Measurements from ENCODE around the gene POU5F1. TPM values are rescaled to one million over a fixed set of nuclear protein-coding genes. Genes with fewer than 3 reads are reported as not detected.

The POU5F1 gene
- polyA plus RNA-seq, 1 donor (not counting 4 experiments of a cell fraction or from before 2014, with no cell fraction given) = 1.6 TPM

DNA sequence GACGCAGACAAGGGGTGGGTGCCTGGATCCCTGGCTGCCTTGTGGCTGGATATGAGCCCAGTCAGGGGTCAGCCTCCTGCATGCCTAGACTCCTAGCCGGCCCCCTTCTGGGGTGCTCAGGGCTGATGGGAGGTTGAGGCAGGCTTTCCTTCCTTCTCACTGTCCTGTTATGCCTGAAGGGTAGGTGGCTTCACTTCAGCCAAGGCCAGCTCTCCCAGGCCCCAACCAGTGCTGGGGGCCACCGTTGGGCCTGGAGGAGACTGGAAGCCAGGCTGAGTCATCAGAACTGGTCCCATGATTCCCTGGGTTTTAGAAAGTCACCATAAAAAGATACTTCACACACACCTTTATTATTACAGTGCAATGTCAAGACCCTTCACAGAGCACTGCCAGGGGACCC is 2.9 kb upstream of the POU5F1 start:
- H2AFZ ChIP-seq (ENCODE audit: control insufficient read depth, low read length) = no peak overlapping the region
- no peak for TF ChIP-seq EZH2 (IDR thresholded peaks at IDR 0.05; ENCODE audit: low read length)
- TF ChIP-seq CTCF (optimal IDR thresholded peaks at IDR 0.05 in 1 of 3, IDR thresholded peaks at IDR 0.05 in 1 of 3, conservative IDR thresholded peaks at IDR 0.05 in 1 of 3; ENCODE audit: extremely low read depth in 1 of 3, insufficient read depth in 2 of 3, low read length in 3 of 3) = no peak
- no peak overlapping the region for H3K4me2 ChIP-seq (ENCODE audit: control insufficient read depth, extremely low read depth, insufficient read depth, low read depth, low read length)
- no peaks in the 10 kb centered on the region for H3K36me3 ChIP-seq (ENCODE audit: control insufficient read depth in 2 of 2, extremely low read depth in 1 of 2, insufficient read depth in 2 of 2, low read length in 2 of 2)
- H3K27me3 ChIP-seq (ENCODE audit: control insufficient read depth, extremely low read depth, insufficient read depth, low read length) = no peaks in the 10 kb centered on the region
- no peak for DNase-seq (ENCODE audit: low read depth, low spot score)
- peaks cover 17% of the 10 kb centered on the region for H3K4me1 ChIP-seq (ENCODE audit: control insufficient read depth, extremely low read depth, insufficient read depth, low read length)
- FAIRE-seq = no peak
- H3K9me1 ChIP-seq (ENCODE audit: control insufficient read depth, extremely low read depth, insufficient read depth, low read length) = no peaks in the 10 kb centered on the region
- H4K20me1 ChIP-seq (ENCODE audit: control insufficient read depth, extremely low read depth, insufficient read depth, low read length) = no peaks in the 10 kb centered on the region
- dilution Hi-C loops (cut with MboI; ENCODE audit: extremely low pct_ligation_motif_present, low sequenced_read_pairs) = no loop called here
- no peak overlapping the region for H3K9ac ChIP-seq (ENCODE audit: control insufficient read depth, extremely low read depth, insufficient read depth, low read length)
- no peak overlapping the region for H3K27ac ChIP-seq (ENCODE audit: control insufficient read depth, insufficient read depth, low read length)
- H3K79me2 ChIP-seq (ENCODE audit: control insufficient read depth, insufficient read depth, low read length) = no peaks in the 10 kb centered on the region
- no peak overlapping the region for H3K4me3 ChIP-seq (ENCODE audit: control insufficient read depth in 2 of 3, extremely low read depth in 1 of 3, insufficient read depth in 2 of 3, low read depth in 1 of 3, low read length in 3 of 3)
- H3K9me3 ChIP-seq (ENCODE audit: control insufficient read depth, low read depth, low read length) = no peaks in the 10 kb centered on the region

- H3K27me3 ChIP-seq (ENCODE audit: control insufficient read depth, extremely low read depth, insufficient read depth, low read length) = no peaks in the 10 kb centered on the region
- no peak overlapping the region for H3K27ac ChIP-seq (ENCODE audit: control insufficient read depth, insufficient read depth, low read length)
- H4K20me1 ChIP-seq (ENCODE audit: control insufficient read depth, extremely low read depth, insufficient read depth, low read length) = no peaks in the 10 kb centered on the region
- DNase-seq (ENCODE audit: low read depth, low spot score) (no peak), FAIRE-seq (no peak)
- no peaks in the 10 kb centered on the region for H3K9me3 ChIP-seq (ENCODE audit: control insufficient read depth, low read depth, low read length)
- H3K9ac ChIP-seq (ENCODE audit: control insufficient read depth, extremely low read depth, insufficient read depth, low read length) = no peak overlapping the region
- H3K4me3 ChIP-seq (ENCODE audit: control insufficient read depth in 2 of 3, extremely low read depth in 1 of 3, insufficient read depth in 2 of 3, low read depth in 1 of 3, low read length in 3 of 3) = no peak overlapping the region
- H3K4me1 ChIP-seq (ENCODE audit: control insufficient read depth, extremely low read depth, insufficient read depth, low read length) = peaks cover 14% of the 10 kb centered on the region
- H3K36me3 ChIP-seq (ENCODE audit: control insufficient read depth in 2 of 2, extremely low read depth in 1 of 2, insufficient read depth in 2 of 2, low read length in 2 of 2) = no peaks in the 10 kb centered on the region
- no peak overlapping the region for H2AFZ ChIP-seq (ENCODE audit: control insufficient read depth, low read length)
- no peaks in the 10 kb centered on the region for H3K79me2 ChIP-seq (ENCODE audit: control insufficient read depth, insufficient read depth, low read length)
- no peak overlapping the region for H3K4me2 ChIP-seq (ENCODE audit: control insufficient read depth, extremely low read depth, insufficient read depth, low read depth, low read length)
- dilution Hi-C loops (cut with MboI; ENCODE audit: extremely low pct_ligation_motif_present, low sequenced_read_pairs) = no loop called here
- TF ChIP-seq CTCF (optimal IDR thresholded peaks at IDR 0.05 in 1 of 3, IDR thresholded peaks at IDR 0.05 in 1 of 3, conservative IDR thresholded peaks at IDR 0.05 in 1 of 3; ENCODE audit: extremely low read depth in 1 of 3, insufficient read depth in 2 of 3, low read length in 3 of 3) (no peak), EZH2 (IDR thresholded peaks at IDR 0.05; ENCODE audit: low read length) (no peak)
- H3K9me1 ChIP-seq (ENCODE audit: control insufficient read depth, extremely low read depth, insufficient read depth, low read length) = no peaks in the 10 kb centered on the region
Observed at GRCh38 chr6:31172973-31173384, 2.5 kb upstream of the POU5F1 start.
